H1 (cell line): ENCODE measurements around the gene LYL1. TPM values are rescaled to one million over a fixed set of nuclear protein-coding genes. Genes with fewer than 3 reads are reported as not detected.

Experiments
- USF2 ChIP-seq: IDR thresholded peaks from 2 replicates; pipeline ENCODE4 v1.6.1; 2011; ENCODE audit warnings: low read length, improper control_type of control experiment
- polyA plus RNA-seq, 7 experiments: library from polyadenylated mRNA; depleted of rRNA in 3 of 7; stranded (reverse) in 5 of 7; unstranded in 2 of 7; fragments of >200 nt in 5 of 7; fragments of 200-250 nt in 2 of 7; gene quantifications; 1 replicate in 5 of 7; 2 replicates in 1 of 7; 4 replicates in 1 of 7; pipeline versions ENCODE4 v1.2.1 to v1.2.3, GENCODE V29; 2011 to 2013; ENCODE audit warnings: missing spikeins in 2 of 7, mixed read lengths in 2 of 7
- total RNA-seq: library from RNA; stranded (reverse); fragmentation: NEBNext Ultra II Directional; extraction: Animal tissue kit (Norgen Biotek cat#: 25700); gene quantifications from 2 replicates; pipeline ENCODE4 v1.2.1, GENCODE V29; 2021

LYL1 gene
- total and polyA plus RNA-seq, 2 of the 8 experiments (the other 6 are each of a cell fraction or from before 2014, with no cell fraction given): 0.58 to 0.76 TPM

GRCh38 chr19:13094771-13095392 lies 7.8 kb downstream of the LYL1 start (continued):
- no peak for TF ChIP-seq USF2
